GM18909 (cell line): Measurements from ENCODE around the gene ITGA2B.
"Not testable (repeated sequence)": the region's sequence is repeated elsewhere in the genome, so short reads cannot be mapped to it uniquely, and the experiment has no call there.

ENCODE experiments used
- ATAC-seq: cut with Tn5 transposase; IDR thresholded peaks from one replicate; pipeline ENCODE4 v1.9.1; 2021; ENCODE audit warnings: mild to moderate bottlenecking; ENCODE audit not compliant: unreplicated experiment, poor library complexity

The ITGA2B gene

GRCh38 chr17:44334727-44335126 lies 54.7 kb downstream of the ITGA2B start:
- ATAC-seq = no peak

- no peak for ATAC-seq
These were observed 55.1 kb downstream of the ITGA2B start for GRCh38 chr17:44334315-44334714.

- ATAC-seq = no peak
These were observed 56.1 kb downstream of the ITGA2B start for GRCh38 chr17:44333371-44333770.

GRCh38 chr17:44331249-44331760 lies 58.1 kb downstream of the ITGA2B start:
- no peak for ATAC-seq

GRCh38 chr17:44330263-44330662 lies 59.2 kb downstream of the ITGA2B start:
- ATAC-seq = not testable (repeated sequence)

- ATAC-seq = not testable (repeated sequence)
These were observed 59.9 kb downstream of the ITGA2B start for GRCh38 chr17:44329516-44329915.

GRCh38 chr17:44327715-44328449 lies 61.6 kb downstream of the ITGA2B start:
- ATAC-seq = no peak

- peak; percentile 46 for ATAC-seq
These were observed 62.5 kb downstream of the ITGA2B start for GRCh38 chr17:44326861-44327444.

GRCh38 chr17:44324571-44325275 lies 64.7 kb downstream of the ITGA2B start, which contains the start of gene SLC25A39:
Gene SLC25A39, minus strand, starts transcription at chr17:44324823. Its CDS starts 1,261 bp downstream, at chr17:44323562.
- ATAC-seq = peak; percentile 72

GRCh38 chr17:44324092-44324570 lies 65.3 kb downstream of the ITGA2B start:
- peak; percentile 11 for ATAC-seq

- no peak for ATAC-seq
These were observed 65.9 kb downstream of the ITGA2B start for GRCh38 chr17:44323359-44324091.

- ATAC-seq = no peak
These were observed 67.1 kb downstream of the ITGA2B start for GRCh38 chr17:44322236-44322895.
